ENCODE data around the gene ZNF614.
"Not testable (repeated sequence)": the region's sequence is repeated elsewhere in the genome, so short reads cannot be mapped to it uniquely, and the experiment has no call there.

ZNF614 gene

GRCh38 chr19:52028027-52028779 is at the start of gene ZNF614:
TSS of gene ZNF614 (minus strand) at chr19:52028379. CDS start at chr19:52025745, 2,634 bp downstream.
- DNase-seq (ENCODE audit: low read depth): peak; percentile 74

DNA sequence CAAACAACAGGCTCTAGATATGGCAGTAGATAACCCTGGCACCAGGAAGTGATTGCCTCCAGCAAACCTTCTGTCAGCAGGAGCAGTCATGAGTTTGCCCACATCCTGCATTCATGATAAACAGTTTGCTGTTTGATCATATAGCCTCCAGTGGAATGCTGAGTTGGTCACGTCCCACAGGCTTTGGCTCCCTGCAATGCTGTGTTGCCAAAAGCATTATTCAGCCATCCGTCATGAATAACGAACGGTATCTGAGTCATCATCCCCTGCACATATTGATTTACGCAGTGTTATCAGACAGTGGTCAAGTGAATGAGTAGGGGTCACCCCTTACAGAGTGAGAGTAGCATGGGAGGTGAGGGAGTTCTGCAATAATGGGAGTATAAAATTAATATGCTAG is 42.3 kb upstream of the ZNF614 start:
- no peak for DNase-seq (ENCODE audit: low read depth)

- DNase-seq (ENCODE audit: low read depth): no peak
Measured at GRCh38 chr19:52069653-52070052, 41.5 kb upstream of the ZNF614 start.

GRCh38 chr19:52066258-52066863 is 38.2 kb upstream of the ZNF614 start:
- DNase-seq (ENCODE audit: low read depth): no peak

DNA sequence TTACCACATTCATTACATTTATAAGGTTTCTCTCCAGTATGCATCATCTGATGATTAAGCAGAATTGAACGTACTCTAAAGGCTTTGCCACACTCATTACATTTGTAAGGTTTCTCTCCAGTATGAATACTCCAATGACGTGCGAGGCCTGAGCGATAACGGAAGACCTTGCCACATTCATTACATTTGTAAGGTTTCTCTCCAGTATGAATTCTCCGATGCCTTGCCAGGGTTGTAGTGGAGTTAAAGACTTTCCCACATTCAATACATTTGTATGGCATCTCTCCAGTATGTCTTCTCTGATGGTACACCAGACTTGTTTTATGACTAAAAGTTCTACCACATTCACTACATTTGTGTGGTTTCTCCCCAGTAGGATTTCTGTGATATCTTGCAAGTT is 37.2 kb upstream of the ZNF614 start:
- DNase-seq (ENCODE audit: low read depth): no peak

DNA sequence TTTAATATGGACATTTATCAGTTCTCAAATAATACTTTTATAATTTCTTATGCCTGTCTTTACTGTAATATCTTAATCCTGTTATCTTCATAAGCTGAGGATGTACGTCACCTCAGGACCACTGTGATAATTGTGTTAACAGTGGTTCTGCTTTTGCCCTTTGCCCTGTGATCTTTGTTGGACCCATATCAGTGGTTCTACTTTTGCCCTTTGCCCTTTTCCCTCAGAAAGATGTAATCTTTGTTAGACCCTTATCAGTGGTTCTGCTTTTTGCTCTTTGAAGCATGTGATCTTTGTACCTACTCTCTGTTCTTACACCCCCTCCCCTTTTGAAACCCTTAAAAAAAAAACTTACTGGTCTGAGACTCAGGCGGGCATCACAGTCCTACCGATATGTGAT is 28.3 kb upstream of the ZNF614 start:
- not testable (repeated sequence) for DNase-seq (ENCODE audit: low read depth)

GRCh38 chr19:52051736-52052135 is 23.6 kb upstream of the ZNF614 start:
- DNase-seq (ENCODE audit: low read depth): not testable (repeated sequence)

GRCh38 chr19:52048555-52049501 is 20.6 kb upstream of the ZNF614 start, which contains the start of gene ZNF432:
TSS of gene ZNF432 (minus strand) at chr19:52048838. CDS start at chr19:52046868, 1,970 bp downstream.
- peak; percentile 68 for DNase-seq (ENCODE audit: low read depth)

- DNase-seq (ENCODE audit: low read depth): no peak
Measured at GRCh38 chr19:52039169-52039568, 11.0 kb upstream of the ZNF614 start.

DNA sequence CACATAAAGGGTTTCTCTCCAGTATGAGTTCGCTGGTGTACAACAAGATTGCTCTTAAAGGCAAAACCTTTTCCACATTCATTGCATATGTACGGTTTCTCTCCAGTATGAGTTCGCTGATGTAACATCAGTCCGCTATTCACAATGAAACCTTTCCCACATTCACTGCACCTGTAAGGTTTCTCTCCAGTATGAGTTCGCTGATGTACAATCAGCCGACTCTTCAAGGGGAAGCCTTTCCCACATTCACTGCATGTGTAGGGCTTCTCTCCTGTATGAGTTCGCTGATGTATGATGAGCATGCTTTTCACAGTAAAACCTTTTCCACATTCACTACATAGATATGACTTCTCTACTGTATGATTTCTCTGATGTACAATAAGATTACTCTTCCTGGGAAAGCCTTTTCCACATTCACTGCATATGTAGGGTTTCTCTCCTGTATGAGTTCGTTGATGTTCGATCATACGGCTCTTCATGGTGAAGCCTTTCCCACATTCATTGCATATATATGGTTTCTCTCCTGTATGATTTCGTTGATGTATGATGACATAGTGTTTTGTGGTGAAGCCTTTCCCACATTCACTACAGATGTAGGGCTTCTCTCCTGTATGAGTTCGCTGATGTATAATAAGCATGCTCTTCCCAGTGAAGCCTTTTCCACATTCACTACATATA is 6.0 kb upstream of the ZNF614 start:
- DNase-seq (ENCODE audit: low read depth): no peak

DNA sequence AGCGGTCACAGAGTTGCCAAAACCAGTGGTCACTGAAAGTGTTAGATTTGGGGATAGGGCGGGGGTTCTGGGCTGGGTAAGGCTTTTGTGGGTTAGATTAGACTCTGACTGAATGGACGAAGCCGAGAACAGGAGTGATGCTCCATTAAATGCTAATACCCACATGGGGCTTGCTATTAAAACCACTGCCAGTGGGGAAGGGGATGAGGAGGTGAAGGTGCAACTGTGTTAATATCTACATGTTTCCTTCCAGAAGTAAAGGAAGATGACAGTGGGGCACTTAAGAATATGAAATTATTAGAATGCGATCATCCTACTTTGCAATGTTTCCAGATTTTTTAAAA is 573 bp upstream of the ZNF614 start:
- DNase-seq (ENCODE audit: low read depth): no peak

- DNase-seq (ENCODE audit: low read depth): not testable (repeated sequence)
Measured at GRCh38 chr19:52026255-52026990, 1.8 kb downstream of the ZNF614 start.

GRCh38 chr19:52024478-52024877 is 3.7 kb downstream of the ZNF614 start:
- not testable (repeated sequence) for DNase-seq (ENCODE audit: low read depth)

GRCh38 chr19:52022193-52022592 is 6.0 kb downstream of the ZNF614 start:
- no peak for DNase-seq (ENCODE audit: low read depth)

DNA sequence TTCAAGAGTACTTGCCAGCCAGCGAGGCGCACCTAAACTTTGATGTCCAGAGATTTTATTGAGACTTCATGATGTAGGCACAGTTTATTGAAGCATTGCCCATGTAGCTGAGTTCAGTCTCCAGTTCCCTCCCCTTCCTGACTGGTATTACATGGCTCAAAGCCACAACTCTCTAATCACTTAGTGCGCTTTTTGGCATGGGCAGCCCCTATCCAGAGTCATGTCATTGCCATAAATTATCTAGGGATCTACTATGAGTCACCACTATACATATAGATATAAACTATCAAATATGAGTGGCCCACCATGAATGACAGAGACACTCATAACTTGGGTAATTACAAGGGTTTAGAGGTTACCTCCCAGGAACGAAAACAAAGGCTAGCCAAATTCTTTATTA is 7.7 kb downstream of the ZNF614 start:
- no peak for DNase-seq (ENCODE audit: low read depth)

- DNase-seq (ENCODE audit: low read depth): no peak
Measured at GRCh38 chr19:52010674-52011073, 17.5 kb downstream of the ZNF614 start.

- DNase-seq (ENCODE audit: low read depth): peak; percentile 81
Measured at GRCh38 chr19:52007806-52008557, 20.2 kb downstream of the ZNF614 start, which contains the start of gene ZNF615. TSS of gene ZNF615 (minus strand) at chr19:52008211. CDS start at chr19:52003711, 4,500 bp downstream.

DNA sequence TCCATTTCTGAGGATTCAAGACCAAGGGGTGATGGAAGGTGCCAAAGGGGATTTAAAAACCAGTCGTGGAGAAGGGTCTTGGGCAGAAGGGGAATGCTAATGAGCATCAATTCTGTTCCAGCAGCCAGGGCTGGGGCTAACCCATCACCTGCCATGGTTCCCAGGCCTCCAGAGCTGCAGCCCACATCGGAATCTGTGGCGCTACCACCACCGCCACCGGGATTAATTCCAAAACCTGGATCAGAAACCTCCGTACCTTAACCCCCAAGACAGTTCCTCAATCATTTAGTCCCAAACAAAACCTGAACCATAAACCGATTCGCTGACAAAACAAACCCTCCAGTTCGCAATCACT is 20.8 kb downstream of the ZNF614 start:
- DNase-seq (ENCODE audit: low read depth): no peak

GRCh38 chr19:51994048-51994644 is 34.0 kb downstream of the ZNF614 start:
- DNase-seq (ENCODE audit: low read depth): no peak

DNA sequence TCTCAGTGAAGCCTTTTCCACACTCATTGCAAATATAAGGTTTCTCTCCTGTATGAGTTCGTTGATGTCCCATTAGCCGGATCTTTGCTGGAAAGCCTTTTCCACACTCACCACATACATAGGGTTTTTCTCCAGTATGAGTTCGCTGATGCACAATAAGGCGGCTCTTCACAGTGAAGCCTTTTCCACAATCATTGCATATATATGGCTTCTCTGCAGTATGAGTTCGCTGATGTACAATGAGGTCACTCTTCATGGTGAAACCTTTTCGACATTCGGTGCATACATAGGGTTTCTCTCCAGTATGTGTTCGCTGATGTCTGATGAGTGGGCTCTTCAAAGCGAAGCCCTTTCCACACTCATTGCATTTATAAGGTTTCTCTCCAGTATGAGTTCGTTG is 34.8 kb downstream of the ZNF614 start:
- DNase-seq (ENCODE audit: low read depth): no peak
